ENCODE data around the gene CENPV.

- TF ChIP-seq, protein P1, sequence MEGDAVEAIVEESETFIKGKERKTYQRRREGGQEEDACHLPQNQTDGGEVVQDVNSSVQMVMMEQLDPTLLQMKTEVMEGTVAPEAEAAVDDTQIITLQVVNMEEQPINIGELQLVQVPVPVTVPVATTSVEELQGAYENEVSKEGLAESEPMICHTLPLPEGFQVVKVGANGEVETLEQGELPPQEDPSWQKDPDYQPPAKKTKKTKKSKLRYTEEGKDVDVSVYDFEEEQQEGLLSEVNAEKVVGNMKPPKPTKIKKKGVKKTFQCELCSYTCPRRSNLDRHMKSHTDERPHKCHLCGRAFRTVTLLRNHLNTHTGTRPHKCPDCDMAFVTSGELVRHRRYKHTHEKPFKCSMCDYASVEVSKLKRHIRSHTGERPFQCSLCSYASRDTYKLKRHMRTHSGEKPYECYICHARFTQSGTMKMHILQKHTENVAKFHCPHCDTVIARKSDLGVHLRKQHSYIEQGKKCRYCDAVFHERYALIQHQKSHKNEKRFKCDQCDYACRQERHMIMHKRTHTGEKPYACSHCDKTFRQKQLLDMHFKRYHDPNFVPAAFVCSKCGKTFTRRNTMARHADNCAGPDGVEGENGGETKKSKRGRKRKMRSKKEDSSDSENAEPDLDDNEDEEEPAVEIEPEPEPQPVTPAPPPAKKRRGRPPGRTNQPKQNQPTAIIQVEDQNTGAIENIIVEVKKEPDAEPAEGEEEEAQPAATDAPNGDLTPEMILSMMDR (IDR thresholded peaks at IDR 0.05; ENCODE audit: insufficient read depth, low read depth, low read length): no peak
- TF ChIP-seq EZH2 (IDR thresholded peaks at IDR 0.05; ENCODE audit: insufficient read depth, low read length): no peak
Observed at GRCh38 chr17:16346721-16347271, 6.5 kb downstream of the CENPV start.
